Neural cell (in vitro differentiated cells): ENCODE results near the gene SERINC2. TPM values are rescaled to one million over a fixed set of nuclear protein-coding genes. Genes with fewer than 3 reads are reported as not detected.

Experiments
- H2AFZ ChIP-seq: fragments of 200-600, 300-800 bp; sonication (generic), shearing (Covaris generic); 2 replicates; pipeline ENCODE4 v1.6.0; 2014; ENCODE audit warnings: low read depth, mild to moderate bottlenecking, antibody characterized with exemption, low read length, moderate library complexity
- H3F3A ChIP-seq: fragments of 200-600 bp; shearing (Covaris generic); 2 replicates; pipeline ENCODE4 v1.6.1; 2016; ENCODE audit warnings: mild to moderate bottlenecking, moderate library complexity, mixed read lengths, antibody characterized with exemption, low read length; ENCODE audit not compliant: insufficient read depth, poor library complexity, severe bottlenecking
- H3K27ac ChIP-seq: fragments of 200-600, 300-800 bp; sonication (generic), shearing (Covaris generic); 2 replicates; pipeline ENCODE4 v1.5.1; 2014; ENCODE audit warnings: mild to moderate bottlenecking, low read length, moderate library complexity
- H3K27me3 ChIP-seq: fragments of 300-800, 200-600 bp; sonication (generic), shearing (Covaris generic); 2 replicates; pipeline ENCODE4 v1.6.0; 2014; ENCODE audit warnings: mild to moderate bottlenecking, low read depth, low read length, moderate library complexity; ENCODE audit not compliant: insufficient read depth
- H3K36me3 ChIP-seq: fragments of 300-800, 200-600 bp; sonication (generic), shearing (Covaris generic); 2 replicates; pipeline ENCODE4 v1.5.1; 2014; ENCODE audit warnings: mild to moderate bottlenecking, antibody characterized with exemption, low read length, moderate library complexity; ENCODE audit not compliant: insufficient read depth
- H3K4me2 ChIP-seq: fragments of 300-800, 200-600 bp; sonication (generic), shearing (Covaris generic); 2 replicates; pipeline ENCODE4 v1.6.0; 2014; ENCODE audit warnings: mild to moderate bottlenecking, low read length
- H3K4me3 ChIP-seq: fragments of 300-800, 200-600 bp; sonication (generic), shearing (Covaris generic); 2 replicates; pipeline ENCODE4 v1.5.1; 2014; ENCODE audit warnings: mild to moderate bottlenecking, low read length, moderate library complexity
- H3K79me2 ChIP-seq: fragments of 200-600 bp; shearing (Covaris generic); replicated peaks from 2 replicates; pipeline ENCODE4 v1.6.0; 2014; ENCODE audit warnings: mild to moderate bottlenecking, low read length, moderate library complexity; ENCODE audit not compliant: insufficient read depth
- H3K9ac ChIP-seq: fragments of 300-800, 200-600 bp; sonication (generic), shearing (Covaris generic); 2 replicates; pipeline ENCODE4 v1.6.1; 2016; ENCODE audit warnings: mild to moderate bottlenecking, low read length, mixed read lengths
- H3K9me2 ChIP-seq: fragments of 200-600 bp; shearing (Covaris generic); 2 replicates; pipeline ENCODE4 v1.6.1; 2016; ENCODE audit warnings: mild to moderate bottlenecking, low read length, mixed read lengths; ENCODE audit not compliant: insufficient read depth
- H3K9me3 ChIP-seq: fragments of 200-600, 300-800 bp; sonication (generic), shearing (Covaris generic); 2 replicates; pipeline ENCODE4 v1.6.1; 2016; ENCODE audit warnings: mild to moderate bottlenecking, mixed run types, low read length, moderate library complexity, mixed read lengths
- H4K20me1 ChIP-seq: fragments of 200-600 bp; shearing (Covaris generic); 2 replicates; pipeline ENCODE4 v1.6.1; 2016; ENCODE audit warnings: mild to moderate bottlenecking, mixed run types; ENCODE audit not compliant: insufficient read depth
- CTCF ChIP-seq: fragments of 450-650 bp; IDR thresholded peaks from 2 replicates; pipeline ENCODE4 v1.5.1; 2014; ENCODE audit warnings: antibody characterized with exemption, mild to moderate bottlenecking, moderate library complexity; ENCODE audit not compliant: poor library complexity, severe bottlenecking
- EP300 ChIP-seq: fragments of 450-650 bp; conservative IDR thresholded peaks from 2 replicates; pipeline ENCODE4 v1.6.1; 2014; ENCODE audit warnings: antibody characterized with exemption, mild to moderate bottlenecking, moderate library complexity; ENCODE audit not compliant: poor library complexity, severe bottlenecking
- EZH2 ChIP-seq: fragments of 200-600, 300-800 bp; shearing (Covaris generic), sonication (generic); IDR thresholded peaks from 2 replicates; pipeline ENCODE4 v1.6.1; 2014; ENCODE audit warnings: antibody characterized with exemption, low read length, borderline replicate concordance, mild to moderate bottlenecking; ENCODE audit not compliant: insufficient read depth, poor library complexity, severe bottlenecking
- MXI1 ChIP-seq: fragments of 450-650 bp; conservative IDR thresholded peaks from 2 replicates; pipeline ENCODE4 v1.6.1; 2014; ENCODE audit warnings: antibody characterized with exemption, mild to moderate bottlenecking; ENCODE audit not compliant: poor library complexity, severe bottlenecking
- POLR2AphosphoS5 ChIP-seq: IDR thresholded peaks from 2 replicates; pipeline ENCODE4 v1.6.1; 2012
- RAD21 ChIP-seq: fragments of 450-650 bp; conservative IDR thresholded peaks from 2 replicates; pipeline ENCODE4 v1.6.1; 2014; ENCODE audit warnings: antibody characterized with exemption, mild to moderate bottlenecking, moderate library complexity
- REST ChIP-seq: IDR thresholded peaks from 2 replicates; pipeline ENCODE4 v1.6.1; 2012; ENCODE audit warnings: borderline replicate concordance
- SMC3 ChIP-seq: fragments of 450-650 bp; conservative IDR thresholded peaks from 2 replicates; pipeline ENCODE4 v1.6.1; 2014; ENCODE audit warnings: antibody characterized with exemption, mild to moderate bottlenecking, moderate library complexity; ENCODE audit not compliant: poor library complexity
- TAF1 ChIP-seq: IDR thresholded peaks from 2 replicates; pipeline ENCODE4 v1.6.1; 2012; ENCODE audit warnings: low read depth
- polyA plus RNA-seq: library from polyadenylated mRNA; depleted of rRNA; stranded (reverse); fragments of >200 nt; gene quantifications from 2 replicates; pipeline ENCODE4 v1.2.3, GENCODE V29; 2014

Gene SERINC2
- polyA plus RNA-seq, 1 donor from 2014 or later = 8.6 TPM

- no peaks in the 10 kb centered on the region for H3K9me2 ChIP-seq
- peak overlapping the region; percentile 83 for H3K27ac ChIP-seq
- no peaks in the 10 kb centered on the region for H3K27me3 ChIP-seq
- H2AFZ ChIP-seq = no peak overlapping the region
- no peaks in the 10 kb centered on the region for H3K9me3 ChIP-seq
- peak overlapping the region; percentile 61 for H3K9ac ChIP-seq
- H3K36me3 ChIP-seq = no peaks in the 10 kb centered on the region
- no peak overlapping the region for H3K4me2 ChIP-seq
- no peaks in the 10 kb centered on the region for H3K79me2 ChIP-seq
- H3K4me3 ChIP-seq = peak overlapping the region; percentile 23
- no peaks in the 10 kb centered on the region for H4K20me1 ChIP-seq
- H3F3A ChIP-seq = no peaks in the 10 kb centered on the region
- TF ChIP-seq EZH2 (no peak), EP300 (peak; percentile 73), CTCF (no peak), TAF1 (peak; percentile 32), RAD21 (no peak), MXI1 (peak; percentile 42), POLR2AphosphoS5 (peak; percentile 80), SMC3 (peak; percentile 12), REST (peak; percentile 69)
Observed at GRCh38 chr1:31376375-31377134, 36.5 kb upstream of the SERINC2 start.

- peak overlapping the region; percentile 23 for H3K4me3 ChIP-seq
- no peaks in the 10 kb centered on the region for H3K79me2 ChIP-seq
- TF ChIP-seq EZH2 (no peak), RAD21 (no peak), POLR2AphosphoS5 (no peak), MXI1 (no peak), EP300 (no peak), SMC3 (no peak), TAF1 (no peak)
- H3K27ac ChIP-seq = peak overlapping the region; percentile 83
- H3K9ac ChIP-seq = peak overlapping the region; percentile 61
- no peaks in the 10 kb centered on the region for H3K9me3 ChIP-seq
- H3K9me2 ChIP-seq = no peaks in the 10 kb centered on the region
- H2AFZ ChIP-seq = no peak overlapping the region
- H3F3A ChIP-seq = no peaks in the 10 kb centered on the region
- no peaks in the 10 kb centered on the region for H3K27me3 ChIP-seq
- H3K36me3 ChIP-seq = no peaks in the 10 kb centered on the region
- no peaks in the 10 kb centered on the region for H4K20me1 ChIP-seq
- no peak overlapping the region for H3K4me2 ChIP-seq
Observed at GRCh38 chr1:31377364-31377863, 35.6 kb upstream of the SERINC2 start.
